ENCODE results near the gene NRXN3. TPM values are rescaled to one million over a fixed set of nuclear protein-coding genes. Genes with fewer than 3 reads are reported as not detected.

The NRXN3 gene
- total RNA-seq, 1 donor from 2014 or later: 1.0 TPM

- ATAC-seq (no peak), DNase-seq (no peak)
- intact Hi-C loops (cut with micrococcal nuclease): no loop called here
Measured at GRCh38 chr14:78164226-78164853, 5.8 kb upstream of the NRXN3 start.

DNA sequence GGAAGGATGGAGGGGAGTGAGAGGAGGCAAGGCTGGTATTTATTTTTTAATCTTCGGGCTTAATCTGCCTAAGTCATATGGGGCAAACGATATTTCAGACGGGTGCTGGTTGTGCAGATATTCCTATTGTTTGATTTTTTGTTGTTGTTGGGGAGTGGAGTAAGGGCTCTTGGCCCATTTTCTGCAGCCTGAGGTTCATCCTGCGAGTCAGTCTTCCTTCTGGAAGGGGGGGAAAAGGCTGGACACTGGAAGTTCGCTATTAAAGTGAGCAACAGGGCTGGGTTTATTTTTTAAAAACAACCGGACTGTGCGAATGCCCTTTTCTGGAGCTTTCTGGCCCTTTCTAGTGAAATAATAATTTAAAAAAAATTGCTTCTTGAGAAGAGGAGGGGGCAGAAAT lies 2.3 kb downstream of the NRXN3 start:
- ATAC-seq (no peak), DNase-seq (no peak)
- intact Hi-C loops (cut with micrococcal nuclease): no loop called here

DNA sequence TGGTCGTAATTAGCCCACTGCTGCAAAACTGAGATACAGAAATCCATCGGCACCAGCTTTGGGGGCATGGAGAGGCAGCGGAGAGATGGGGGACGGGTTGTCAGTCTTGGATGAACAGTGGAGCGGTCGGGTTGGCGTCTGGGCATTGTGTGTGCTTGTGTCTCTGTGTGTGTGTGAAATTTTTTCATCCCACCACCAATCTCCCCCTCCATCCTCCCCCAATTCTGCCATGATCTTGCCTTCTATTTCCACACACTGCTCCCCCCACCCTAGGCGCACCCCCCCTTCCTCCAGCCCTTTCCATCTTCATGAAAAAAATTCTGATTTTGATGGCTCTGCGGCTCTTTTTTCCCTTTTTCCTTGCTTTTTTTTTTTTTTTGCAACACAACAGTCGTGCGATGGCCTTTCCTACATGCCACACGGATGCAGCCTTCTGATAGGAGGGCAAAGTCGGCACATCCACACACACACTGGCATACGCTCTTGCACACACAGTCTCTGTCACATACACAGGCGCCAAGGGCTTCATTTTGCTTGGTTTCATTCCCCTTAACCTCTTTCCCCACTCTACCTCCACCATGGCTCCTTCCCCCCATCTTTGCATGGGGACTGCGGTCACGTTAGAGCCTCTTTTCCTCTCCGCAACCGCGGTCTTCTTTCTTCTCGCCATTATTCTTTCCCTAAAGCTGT lies 3.3 kb downstream of the NRXN3 start:
- DNase-seq (no peak), ATAC-seq (no peak)
- intact Hi-C loops (cut with micrococcal nuclease): no loop called here

DNA sequence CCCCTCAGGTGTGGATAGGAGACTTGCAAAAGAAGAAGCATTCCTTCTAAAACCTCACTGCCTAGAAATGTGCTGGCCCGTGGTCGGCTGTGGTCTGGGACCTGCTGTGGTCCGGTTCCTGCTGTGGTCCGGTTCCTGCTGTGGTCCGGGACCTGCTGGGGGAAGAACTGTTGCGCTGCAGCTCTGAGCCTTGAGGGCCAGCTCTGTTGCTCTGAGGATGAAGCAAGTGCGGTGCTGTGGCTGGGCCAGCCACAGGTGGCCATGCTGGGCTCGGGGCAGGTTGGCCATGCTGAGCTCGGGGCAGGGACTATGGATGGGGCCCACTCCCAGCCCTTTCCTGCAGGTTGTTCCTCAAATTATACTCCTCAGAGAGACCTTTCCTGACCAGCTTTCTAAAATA lies 5.2 kb downstream of the NRXN3 start:
- no peak for ATAC-seq
- intact Hi-C loops (cut with micrococcal nuclease): no loop called here
- DNase-seq: no peak

DNA sequence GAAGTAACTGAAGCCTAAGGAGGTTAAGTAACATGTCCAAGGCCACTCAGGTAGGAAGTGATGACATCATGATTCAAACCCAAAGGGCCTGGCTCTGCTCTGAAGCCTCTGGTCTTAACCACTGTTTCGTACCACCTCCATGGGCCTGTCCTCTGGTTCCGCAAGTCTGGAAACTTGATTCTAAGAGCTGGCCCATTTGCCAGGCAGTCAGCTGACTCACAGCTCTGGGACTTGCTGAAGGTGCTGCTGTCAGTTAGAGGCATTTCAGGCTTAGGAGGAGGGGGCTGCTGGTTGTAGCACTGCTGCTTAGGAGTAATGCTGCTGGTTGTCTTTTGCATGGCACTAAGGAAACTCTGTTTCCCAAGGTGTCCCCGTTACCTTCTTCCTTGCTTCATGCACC lies 7.9 kb downstream of the NRXN3 start:
- intact Hi-C loops (cut with micrococcal nuclease): no loop called here
- DNase-seq (no peak), ATAC-seq (no peak)

DNA sequence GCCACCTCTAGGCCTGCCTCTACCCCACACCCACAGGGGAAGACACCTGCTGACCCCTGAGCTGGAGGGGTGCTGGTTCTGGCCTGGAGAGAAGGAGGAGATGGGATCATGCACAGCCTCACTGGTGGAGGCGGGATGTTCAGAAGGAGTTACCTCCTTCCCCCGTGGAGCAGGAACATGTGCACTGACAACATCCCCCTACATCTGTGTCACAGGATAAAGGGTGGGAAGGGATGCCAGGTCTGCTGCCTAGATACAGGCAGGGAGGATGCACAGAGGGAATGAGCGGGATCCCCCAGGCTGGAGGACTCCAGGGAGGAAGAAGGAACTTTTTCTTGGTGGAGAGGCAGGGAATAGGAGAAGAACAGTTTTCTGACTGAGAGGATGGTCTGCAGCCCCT lies 8.8 kb downstream of the NRXN3 start:
- intact Hi-C loops (cut with micrococcal nuclease): no loop called here
- DNase-seq: no peak

GRCh38 chr14:78181270-78181669 lies 11.1 kb downstream of the NRXN3 start:
- no peak for ATAC-seq
- DNase-seq: no peak
- intact Hi-C loops (cut with micrococcal nuclease): no loop called here

More for the DNA sequence above, 8.8 kb downstream of the NRXN3 start:
- no peak for ATAC-seq

DNA sequence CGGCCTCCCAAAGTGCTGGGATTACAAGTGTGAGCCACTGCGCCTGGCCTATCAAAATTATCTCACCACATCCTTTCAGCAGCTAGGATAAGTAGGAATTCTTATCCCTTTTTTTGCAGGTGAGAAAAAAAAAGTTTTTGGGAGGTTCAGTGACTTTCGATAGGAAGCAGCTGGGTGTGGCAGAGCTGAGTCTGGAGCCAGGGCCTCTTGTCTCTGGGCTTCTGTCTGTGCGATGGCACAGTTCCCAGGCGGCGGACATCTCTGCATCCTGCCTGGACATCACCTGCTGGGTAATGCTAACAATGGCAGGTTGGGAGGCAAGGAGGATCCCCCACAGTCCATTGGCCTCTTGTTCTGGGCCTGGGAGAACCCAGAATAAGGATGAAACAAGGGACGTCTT lies 12.5 kb downstream of the NRXN3 start:
- no peak for ATAC-seq
- DNase-seq: no peak
- intact Hi-C loops (cut with micrococcal nuclease): no loop called here

GRCh38 chr14:78184157-78184556 lies 14.0 kb downstream of the NRXN3 start:
- intact Hi-C loops (cut with micrococcal nuclease): no loop called here
- DNase-seq (no peak), ATAC-seq (no peak)

- DNase-seq (no peak), ATAC-seq (no peak)
- intact Hi-C loops (cut with micrococcal nuclease): no loop called here
Measured at GRCh38 chr14:78186277-78186676, 16.1 kb downstream of the NRXN3 start.

GRCh38 chr14:78188882-78189281 lies 18.7 kb downstream of the NRXN3 start:
- ATAC-seq: no peak
- intact Hi-C loops (cut with micrococcal nuclease): no loop called here
- no peak for DNase-seq

GRCh38 chr14:78195431-78195830 lies 25.3 kb downstream of the NRXN3 start:
- ATAC-seq (no peak), DNase-seq (no peak)
- intact Hi-C loops (cut with micrococcal nuclease): no loop called here

- DNase-seq: no peak
- intact Hi-C loops (cut with micrococcal nuclease): no loop called here
- no peak for ATAC-seq
Measured at GRCh38 chr14:78196323-78196722, 26.1 kb downstream of the NRXN3 start.

- intact Hi-C loops (cut with micrococcal nuclease): no loop called here
- no peak for ATAC-seq
- DNase-seq: no peak
Measured at GRCh38 chr14:78197051-78197450, 26.9 kb downstream of the NRXN3 start.

DNA sequence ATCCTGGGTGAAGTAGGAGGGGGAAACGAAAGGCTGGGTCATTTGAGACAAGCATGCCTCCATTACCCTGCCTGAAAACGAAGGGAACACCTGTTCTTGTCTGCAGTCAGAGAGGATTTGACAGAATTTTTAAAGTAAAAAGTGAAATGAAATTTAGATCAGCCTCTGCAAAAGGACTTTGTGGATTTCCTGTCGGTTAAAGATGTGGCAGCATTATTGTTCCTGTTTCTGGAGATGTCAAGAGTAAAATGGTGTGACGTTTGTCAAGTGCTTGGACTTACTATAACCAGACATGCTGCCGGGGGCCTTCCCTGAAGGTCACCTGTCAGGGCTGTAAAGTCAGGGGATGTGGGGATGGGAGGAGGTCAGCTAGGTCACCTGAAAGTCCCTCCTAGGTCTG lies 32.0 kb downstream of the NRXN3 start:
- no peak for ATAC-seq
- intact Hi-C loops (cut with micrococcal nuclease): no loop called here

DNA sequence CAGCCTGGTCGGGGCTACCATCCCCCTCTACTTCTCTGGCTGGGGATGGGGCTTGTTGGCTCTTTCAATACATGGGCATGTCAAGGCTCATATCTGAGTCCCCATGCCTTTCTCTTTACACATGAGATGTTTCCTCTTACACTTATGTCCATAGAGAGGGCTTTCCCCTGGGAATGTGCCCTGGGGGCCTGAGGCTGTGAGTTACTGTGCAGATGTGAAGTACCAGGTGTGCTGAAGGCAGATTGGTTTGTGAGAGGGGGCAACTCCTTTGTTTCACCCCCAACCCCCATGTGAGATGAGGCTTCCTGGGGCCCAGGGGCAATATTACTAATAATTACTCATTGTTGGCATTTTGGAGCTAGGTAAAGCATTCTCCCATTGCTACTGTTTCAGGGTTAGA lies 32.8 kb downstream of the NRXN3 start:
- no peak for ATAC-seq
- intact Hi-C loops (cut with micrococcal nuclease): no loop called here
- DNase-seq: no peak

More for the DNA sequence above, 32.0 kb downstream of the NRXN3 start:
- no peak for DNase-seq

- DNase-seq (no peak), ATAC-seq (no peak)
- intact Hi-C loops (cut with micrococcal nuclease): no loop called here
Measured at GRCh38 chr14:78207414-78207813, 37.2 kb downstream of the NRXN3 start.

- intact Hi-C loops (cut with micrococcal nuclease): no loop called here
- DNase-seq: no peak
- no peak for ATAC-seq
Measured at GRCh38 chr14:78220273-78220672, 50.1 kb downstream of the NRXN3 start.

DNA sequence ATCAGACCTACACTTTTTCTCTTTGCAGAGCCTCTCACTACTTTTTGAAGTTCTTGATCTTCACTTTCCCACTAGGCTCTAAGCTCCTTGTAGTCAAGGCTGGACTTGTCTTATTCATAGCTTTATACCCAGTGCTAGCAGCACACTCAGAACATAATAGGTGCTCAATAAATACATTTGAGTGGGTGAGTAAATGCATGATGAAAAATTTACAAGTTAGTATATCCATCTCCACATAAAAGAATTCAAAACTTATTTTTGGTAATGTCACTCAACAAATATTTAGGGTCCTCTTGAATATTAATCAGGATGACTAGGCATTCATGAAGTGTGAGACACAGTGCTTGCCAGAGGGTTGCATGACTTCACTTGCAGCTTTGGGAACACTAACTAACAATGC lies 52.6 kb downstream of the NRXN3 start:
- intact Hi-C loops (cut with micrococcal nuclease): no loop called here
- ATAC-seq: no peak
- no peak for DNase-seq

DNA sequence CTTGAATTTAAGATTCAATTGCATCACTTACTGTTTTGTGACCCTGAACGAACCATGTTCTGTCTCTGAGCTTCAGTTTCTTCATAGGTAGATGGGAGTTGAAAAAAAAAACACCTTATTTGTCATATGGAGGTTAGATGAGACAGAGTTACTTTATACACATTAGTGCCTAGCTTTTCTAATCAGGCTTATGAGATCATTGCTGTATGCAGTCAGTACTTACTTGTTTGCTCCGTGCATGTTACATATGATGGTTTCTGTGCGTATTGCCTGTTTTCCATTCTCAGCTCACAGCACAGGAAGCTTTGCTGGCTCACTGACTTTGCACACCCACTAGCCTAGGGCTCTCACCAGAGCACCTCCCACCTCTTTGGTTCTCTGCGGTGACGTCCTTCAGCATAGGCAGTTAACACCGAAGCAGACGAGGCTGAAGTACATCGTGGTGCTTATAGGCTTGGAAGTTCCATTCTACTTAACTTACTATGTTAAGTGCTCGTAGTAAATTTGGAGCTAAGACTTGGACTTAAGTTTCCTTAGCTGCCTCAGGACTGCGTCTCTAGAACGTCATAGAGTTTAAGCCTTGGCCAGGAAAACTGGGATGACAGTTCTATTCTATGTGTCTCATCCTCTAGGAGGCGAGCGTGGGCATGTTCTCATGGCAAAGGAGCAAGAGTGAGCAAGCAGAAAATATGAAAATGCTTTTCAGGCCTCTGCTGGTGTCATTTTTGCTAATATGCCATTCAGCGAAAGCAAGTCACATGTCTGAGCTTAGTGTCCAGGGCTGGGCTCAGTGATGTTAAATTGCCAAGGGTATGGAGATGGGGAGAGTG lies 57.3 kb downstream of the NRXN3 start:
- ATAC-seq: no peak
- intact Hi-C loops (cut with micrococcal nuclease): no loop called here

More for the DNA sequence above, 57.3 kb downstream of the NRXN3 start:
- DNase-seq: no peak

All from left ventricle myocardium superior (tissue), 1 donor.